HG03066 (cell line): ENCODE data around the gene SUPT4H1.

Source experiments
- ATAC-seq: cut with Tn5 transposase; IDR thresholded peaks from one replicate; pipeline ENCODE4 v1.9.1; 2021; ENCODE audit warnings: low read depth; ENCODE audit not compliant: unreplicated experiment

SUPT4H1 gene

GRCh38 chr17:58381124-58382035 lies 29.4 kb upstream of the SUPT4H1 start:
- no peak for ATAC-seq

- ATAC-seq: no peak
These were observed 28.5 kb upstream of the SUPT4H1 start for GRCh38 chr17:58380207-58381123.

GRCh38 chr17:58379511-58379824 lies 27.5 kb upstream of the SUPT4H1 start:
- no peak for ATAC-seq

GRCh38 chr17:58378733-58379510 lies 26.9 kb upstream of the SUPT4H1 start:
- no peak for ATAC-seq

- no peak for ATAC-seq
These were observed 25.7 kb upstream of the SUPT4H1 start for GRCh38 chr17:58377661-58378060.

- ATAC-seq: no peak
These were observed 25.1 kb upstream of the SUPT4H1 start for GRCh38 chr17:58377093-58377601.

- ATAC-seq: no peak
These were observed 24.5 kb upstream of the SUPT4H1 start for GRCh38 chr17:58376472-58377000.

GRCh38 chr17:58375811-58376210 lies 23.8 kb upstream of the SUPT4H1 start:
- no peak for ATAC-seq

GRCh38 chr17:58375256-58375655 lies 23.3 kb upstream of the SUPT4H1 start:
- no peak for ATAC-seq

- no peak for ATAC-seq
These were observed 21.9 kb upstream of the SUPT4H1 start for GRCh38 chr17:58373923-58374322.

GRCh38 chr17:58373003-58373402 lies 21.0 kb upstream of the SUPT4H1 start:
- no peak for ATAC-seq

- ATAC-seq: no peak
These were observed 19.4 kb upstream of the SUPT4H1 start for GRCh38 chr17:58371300-58371950.

GRCh38 chr17:58370716-58371115 lies 18.7 kb upstream of the SUPT4H1 start:
- no peak for ATAC-seq

- ATAC-seq: no peak
These were observed 18.3 kb upstream of the SUPT4H1 start for GRCh38 chr17:58370309-58370708.

GRCh38 chr17:58369214-58370031 lies 17.4 kb upstream of the SUPT4H1 start:
- no peak for ATAC-seq

GRCh38 chr17:58368860-58369213 lies 16.8 kb upstream of the SUPT4H1 start:
- ATAC-seq: no peak

- ATAC-seq: no peak
These were observed 15.5 kb upstream of the SUPT4H1 start for GRCh38 chr17:58367461-58367860.

GRCh38 chr17:58365980-58366595 lies 14.1 kb upstream of the SUPT4H1 start:
- no peak for ATAC-seq
